NCI-H2227 (cell line): Measurements from ENCODE around the gene FAM163B.
A peak's percentile ranks its signal among the peaks of the same experiment; 100 is the strongest.
"Not testable (repeated sequence)": the region's sequence is repeated elsewhere in the genome, so short reads cannot be mapped to it uniquely, and the experiment has no call there.

Experiments
- DNase-seq: peaks from one replicate; lab custom pipeline; 2025; ENCODE audit not compliant: unreplicated experiment; lab: John Stamatoyannopoulos, UW

The FAM163B gene

DNA sequence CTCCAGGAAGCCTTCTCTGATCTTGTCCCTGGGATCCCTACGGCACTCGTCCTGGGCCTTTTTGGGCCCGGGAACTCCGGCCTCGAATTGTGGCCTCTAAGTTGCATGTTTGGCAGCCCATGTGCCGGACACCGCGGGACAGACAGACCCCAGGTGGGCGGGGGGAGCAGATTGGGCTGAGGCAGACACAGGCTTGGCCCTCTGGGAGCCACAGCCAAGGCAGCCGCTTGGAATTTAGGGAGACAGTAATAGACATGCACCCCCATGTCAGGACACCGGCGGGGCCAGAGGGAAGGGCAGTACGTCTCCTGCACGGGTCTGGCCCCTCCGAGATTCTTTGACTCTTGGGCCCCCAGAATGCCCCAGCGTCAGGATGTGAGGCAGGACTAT is 38.5 kb downstream of the FAM163B start:
- DNase-seq: no peak

GRCh38 chr9:133569891-133570690 is 39.1 kb downstream of the FAM163B start:
- DNase-seq: no peak

- DNase-seq: no peak
Observed at GRCh38 chr9:133569121-133569785, 39.9 kb downstream of the FAM163B start.

DNA sequence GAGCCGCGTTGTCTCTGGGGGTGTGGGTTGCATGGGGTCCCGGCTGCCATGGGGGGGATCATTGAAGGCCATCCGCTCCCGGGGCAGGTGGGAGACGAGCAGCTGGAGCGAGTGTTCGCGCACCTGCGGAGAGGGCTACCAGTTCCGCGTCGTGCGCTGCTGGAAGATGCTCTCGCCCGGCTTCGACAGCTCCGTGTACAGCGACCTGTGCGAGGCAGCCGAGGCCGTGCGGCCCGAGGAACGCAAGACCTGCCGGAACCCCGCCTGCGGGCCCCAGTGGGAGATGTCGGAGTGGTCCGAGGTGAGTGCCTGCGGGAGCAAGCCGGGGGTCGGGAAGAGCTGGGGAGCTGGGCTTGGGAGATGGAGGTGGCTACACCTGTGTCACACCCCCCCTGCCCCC is 41.0 kb downstream of the FAM163B start:
- no peak for DNase-seq

- DNase-seq: no peak
Observed at GRCh38 chr9:133566817-133567216, 42.4 kb downstream of the FAM163B start.

DNA sequence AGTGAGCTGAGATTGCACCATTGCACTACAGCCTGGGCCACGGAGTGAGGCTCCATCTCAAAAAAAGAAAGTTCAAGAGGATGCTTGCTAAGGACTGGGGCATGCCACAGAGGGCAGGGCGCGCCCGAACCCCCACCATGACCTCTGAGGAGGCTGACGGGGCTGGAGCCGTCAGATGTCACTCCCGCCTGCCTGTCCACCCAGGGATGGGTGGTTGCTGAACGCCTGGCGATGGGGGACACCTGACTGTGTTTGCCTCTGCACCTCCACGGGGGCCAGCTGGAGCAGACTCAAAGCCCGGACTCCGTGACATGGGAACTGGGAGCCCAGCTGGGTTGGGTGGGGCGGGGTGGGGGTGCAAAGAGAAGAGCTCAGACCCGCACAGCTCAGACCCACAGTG is 42.8 kb downstream of the FAM163B start:
- no peak for DNase-seq

DNA sequence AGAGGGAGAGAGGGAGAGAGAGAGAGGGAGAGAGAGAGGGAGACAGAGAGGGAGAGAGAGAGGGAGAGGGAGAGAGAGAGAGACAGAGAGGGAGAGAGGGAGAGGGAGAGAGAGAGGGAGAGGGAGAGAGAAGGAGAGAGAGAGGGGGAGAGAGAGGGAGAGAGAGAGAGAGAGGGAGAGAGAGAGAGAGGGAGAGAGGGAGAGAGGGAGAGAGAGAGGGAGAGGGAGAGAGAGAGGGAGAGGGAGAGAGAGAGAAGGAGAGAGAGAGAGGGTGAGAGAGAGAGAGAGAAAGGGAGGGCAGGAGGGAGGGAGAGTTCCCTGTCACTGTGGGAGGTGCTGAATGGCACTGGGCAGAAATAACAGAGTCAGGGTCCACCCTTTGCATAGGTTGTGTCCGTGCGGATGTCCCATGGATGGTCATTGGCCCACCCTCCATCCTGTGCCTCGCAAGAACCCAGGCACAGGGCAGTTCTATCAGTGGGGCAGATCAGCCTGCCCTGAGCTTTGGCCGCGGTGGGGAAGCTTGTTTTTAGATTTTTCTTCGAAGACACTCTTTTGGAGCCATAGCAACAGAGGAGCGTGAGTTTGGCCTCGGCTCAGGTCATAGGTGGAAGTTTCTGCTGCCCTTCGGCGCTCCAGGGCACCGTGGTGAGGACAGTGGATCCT is 44.6 kb downstream of the FAM163B start:
- no peak for DNase-seq

- DNase-seq: not testable (repeated sequence)
Observed at GRCh38 chr9:133563814-133564213, 45.4 kb downstream of the FAM163B start.

DNA sequence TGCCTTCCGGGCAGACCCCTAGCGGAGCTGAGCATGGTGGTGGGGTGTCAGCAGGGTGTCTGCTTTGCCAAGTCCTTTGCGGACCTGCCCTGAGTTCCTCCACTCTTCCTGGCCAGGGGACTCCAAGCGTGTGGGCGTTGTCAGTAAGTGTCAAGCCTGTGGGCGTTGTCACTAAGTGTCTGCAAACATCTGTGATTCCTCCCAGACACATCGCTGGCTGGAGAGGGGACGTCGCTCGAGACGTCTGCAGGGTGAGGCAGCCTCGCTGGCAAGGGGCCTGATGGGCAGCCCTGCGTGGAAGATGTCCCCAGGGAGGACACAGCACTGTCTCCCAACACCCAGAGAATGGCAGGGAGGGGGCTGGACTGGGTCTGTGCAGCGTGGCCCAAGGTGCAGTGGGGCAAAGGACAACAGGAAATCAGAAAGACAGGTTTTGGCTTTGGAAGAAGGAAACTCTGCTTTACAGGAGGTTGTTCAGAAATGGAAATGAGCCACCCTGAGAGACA is 45.8 kb downstream of the FAM163B start:
- DNase-seq: peak; percentile 31

GRCh38 chr9:133562611-133563290 is 46.4 kb downstream of the FAM163B start:
- no peak for DNase-seq

- no peak for DNase-seq
Observed at GRCh38 chr9:133561976-133562554, 47.1 kb downstream of the FAM163B start.

- no peak for DNase-seq
Observed at GRCh38 chr9:133560944-133561343, 48.2 kb downstream of the FAM163B start.

- DNase-seq: no peak
Observed at GRCh38 chr9:133560311-133560710, 48.9 kb downstream of the FAM163B start.

- DNase-seq: peak; percentile 33
Observed at GRCh38 chr9:133558191-133559126, 50.7 kb downstream of the FAM163B start.

- no peak for DNase-seq
Observed at GRCh38 chr9:133557581-133557980, 51.6 kb downstream of the FAM163B start.

DNA sequence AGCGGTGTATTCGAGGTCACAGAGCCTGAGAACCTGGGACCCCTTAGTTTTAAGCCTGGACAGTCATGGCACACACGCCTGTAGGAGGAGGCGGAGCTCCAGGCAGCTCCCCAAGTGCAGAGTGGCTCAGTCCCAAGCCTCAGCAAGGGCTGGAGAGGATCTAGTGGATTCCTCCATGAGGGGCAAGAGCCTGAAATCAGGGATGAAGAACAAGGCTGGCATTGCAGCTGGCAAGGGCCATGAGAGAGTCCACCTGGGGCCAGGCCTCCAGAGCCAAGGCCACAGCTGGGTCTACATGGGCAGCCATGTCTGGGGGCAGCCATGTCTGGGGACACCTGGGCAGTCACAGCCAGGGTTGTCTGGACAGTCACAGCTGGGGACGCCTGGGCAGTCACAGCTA is 52.8 kb downstream of the FAM163B start:
- DNase-seq: no peak

DNA sequence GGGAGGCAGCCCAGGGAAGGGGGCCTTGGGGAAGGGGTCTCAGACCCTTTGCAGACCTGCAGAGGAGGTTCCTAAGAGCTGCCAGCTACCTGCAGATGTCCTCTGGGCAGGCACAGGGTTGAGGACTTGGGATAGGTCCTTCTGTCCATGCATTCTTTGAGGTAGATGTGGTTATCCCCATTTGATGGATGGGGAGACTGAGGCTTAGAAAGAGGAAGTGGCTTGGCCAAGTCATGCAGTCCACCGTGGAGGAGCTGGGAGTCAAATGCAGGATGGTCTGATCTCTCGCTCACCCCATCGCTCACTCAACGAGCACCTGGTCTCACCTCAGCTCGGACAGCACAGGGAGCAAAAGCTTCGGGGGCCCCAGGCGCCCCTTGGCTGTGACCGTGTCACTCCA is 54.5 kb downstream of the FAM163B start:
- DNase-seq: no peak

GRCh38 chr9:133553973-133554713 is 55.0 kb downstream of the FAM163B start:
- DNase-seq: no peak

- no peak for DNase-seq
Observed at GRCh38 chr9:133553123-133553522, 56.1 kb downstream of the FAM163B start.
